Astrocyte (in vitro differentiated cells and primary cell): ENCODE results near the gene PWP1. TPM values are rescaled to one million over a fixed set of nuclear protein-coding genes. Genes with fewer than 3 reads are reported as not detected.
A peak's percentile ranks its signal among the peaks of the same experiment; 100 is the strongest.

Experiments used
- DNase-seq: peaks from one replicate; pipeline ENCODE4 v3.0.0-alpha.2; 2010; ENCODE audit warnings: low read depth
- FAIRE-seq: peaks from 2 replicates; lab custom pipeline; 2011; peaks lifted over from hg19 to GRCh38; lab: Jason Lieb, UNC
- H2AFZ ChIP-seq: 2 replicates; pipeline ENCODE4 v1.6.0; 2012; ENCODE audit warnings: low read depth, low read length, inconsistent platforms
- H3K27ac ChIP-seq: 2 replicates; pipeline ENCODE4 v1.5.1; 2011; ENCODE audit warnings: low read depth, low read length, inconsistent platforms
- H3K27me3 ChIP-seq: 2 replicates; pipeline ENCODE4 v1.6.0; 2011; ENCODE audit warnings: low read length, inconsistent platforms; ENCODE audit not compliant: insufficient read depth
- H3K36me3 ChIP-seq: 2 replicates; pipeline ENCODE4 v1.5.1; 2011; ENCODE audit warnings: low read length, inconsistent platforms; ENCODE audit not compliant: insufficient read depth
- H3K4me1 ChIP-seq: 2 replicates; pipeline ENCODE4 v1.5.1; 2011; ENCODE audit warnings: low read length, inconsistent platforms; ENCODE audit not compliant: insufficient read depth
- H3K4me2 ChIP-seq: 2 replicates; pipeline ENCODE4 v1.6.0; 2012; ENCODE audit warnings: low read length, inconsistent platforms
- H3K4me3 ChIP-seq: 2 replicates; pipeline ENCODE4 v1.5.1; 2011; ENCODE audit warnings: low read depth, mild to moderate bottlenecking, low read length, inconsistent platforms; ENCODE audit not compliant: insufficient read depth
- H3K79me2 ChIP-seq: 2 replicates; pipeline ENCODE4 v1.6.0; 2012; ENCODE audit warnings: mild to moderate bottlenecking, low read length, inconsistent platforms; ENCODE audit not compliant: insufficient read depth
- H3K9ac ChIP-seq: 2 replicates; pipeline ENCODE4 v1.6.0; 2012; ENCODE audit warnings: mild to moderate bottlenecking, low read length, inconsistent platforms
- H3K9me3 ChIP-seq: 2 replicates; pipeline ENCODE4 v1.5.1; 2012; ENCODE audit warnings: low read depth, mild to moderate bottlenecking, low read length, inconsistent platforms; ENCODE audit not compliant: insufficient read depth
- H4K20me1 ChIP-seq: 2 replicates; pipeline ENCODE4 v1.6.0; 2012; ENCODE audit warnings: low read length, inconsistent platforms; ENCODE audit not compliant: insufficient read depth
- H3K27ac Mint-ChIP-seq: one replicate; pipeline ENCODE4 v1.8.0; 2021; ENCODE audit warnings: mild to moderate bottlenecking, mixed read lengths; ENCODE audit not compliant: unreplicated experiment
- H3K27me3 Mint-ChIP-seq: one replicate; pipeline ENCODE4 v1.8.0; 2021; ENCODE audit warnings: low read depth, mixed read lengths; ENCODE audit not compliant: unreplicated experiment
- H3K36me3 Mint-ChIP-seq: one replicate; pipeline ENCODE4 v1.8.0; 2021; ENCODE audit warnings: low read depth, mixed read lengths; ENCODE audit not compliant: unreplicated experiment
- H3K4me1 Mint-ChIP-seq: one replicate; pipeline ENCODE4 v1.8.0; 2021; ENCODE audit warnings: low read depth, mixed read lengths; ENCODE audit not compliant: unreplicated experiment
- H3K4me3 Mint-ChIP-seq: one replicate; pipeline ENCODE4 v1.8.0; 2021; ENCODE audit warnings: mild to moderate bottlenecking, moderate library complexity, mixed read lengths; ENCODE audit not compliant: unreplicated experiment
- H3K9me3 Mint-ChIP-seq: one replicate; pipeline ENCODE4 v1.8.0; 2021; ENCODE audit warnings: mild to moderate bottlenecking, mixed read lengths; ENCODE audit not compliant: unreplicated experiment
- EZH2 ChIP-seq: IDR thresholded peaks from 2 replicates; pipeline ENCODE4 v1.6.1; 2012; ENCODE audit warnings: mild to moderate bottlenecking, low read length, inconsistent platforms; ENCODE audit not compliant: insufficient read depth
- total RNA-seq: library from RNA; stranded (reverse); gene quantifications from 2 replicates; pipeline ENCODE4 v1.2.1, GENCODE V29; 2021
- TF ChIP-seq, protein P1 (sequence below): IDR thresholded peaks from 2 replicates; pipeline ENCODE4 v1.5.1; 2011; ENCODE audit warnings: low read depth, mild to moderate bottlenecking, inconsistent platforms, low read length, moderate library complexity; ENCODE audit not compliant: insufficient read depth

PWP1 gene
- total RNA-seq, 1 donor from 2014 or later = 67.2 TPM

DNA sequence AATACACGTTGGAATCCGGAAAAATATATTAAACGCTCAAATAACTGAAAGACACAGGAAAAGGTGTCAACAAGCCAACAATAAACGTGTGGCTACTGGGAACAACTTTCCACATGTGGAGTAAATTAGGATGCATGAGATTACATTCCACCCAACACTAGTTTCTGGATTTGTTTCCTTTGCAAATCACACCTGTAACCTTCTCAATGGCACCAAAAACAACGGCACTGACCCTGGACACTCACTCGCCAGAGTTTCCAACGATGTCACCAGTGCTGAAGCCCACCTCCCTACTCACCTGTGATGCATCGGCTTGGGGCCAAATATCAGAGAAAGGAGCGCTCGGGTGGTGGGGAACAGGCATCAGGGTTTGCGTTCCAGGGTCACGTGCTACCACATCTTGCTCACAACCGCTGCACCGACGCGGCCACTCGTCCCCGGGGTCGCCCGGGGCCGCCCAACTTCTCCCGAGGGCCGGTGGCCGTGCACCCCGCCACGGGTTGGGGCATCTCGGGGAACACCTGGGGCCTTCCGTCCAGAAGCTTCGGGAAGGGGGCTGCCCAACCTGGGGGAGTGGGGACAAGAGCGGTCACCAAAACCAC is 74.7 kb downstream of the PWP1 start:
- Histone ChIP-seq H3K27me3 (no peaks in the 10 kb centered on the region), H3K79me2 (peaks cover 49% of the 10 kb centered on the region)
- FAIRE-seq = no peak

DNA sequence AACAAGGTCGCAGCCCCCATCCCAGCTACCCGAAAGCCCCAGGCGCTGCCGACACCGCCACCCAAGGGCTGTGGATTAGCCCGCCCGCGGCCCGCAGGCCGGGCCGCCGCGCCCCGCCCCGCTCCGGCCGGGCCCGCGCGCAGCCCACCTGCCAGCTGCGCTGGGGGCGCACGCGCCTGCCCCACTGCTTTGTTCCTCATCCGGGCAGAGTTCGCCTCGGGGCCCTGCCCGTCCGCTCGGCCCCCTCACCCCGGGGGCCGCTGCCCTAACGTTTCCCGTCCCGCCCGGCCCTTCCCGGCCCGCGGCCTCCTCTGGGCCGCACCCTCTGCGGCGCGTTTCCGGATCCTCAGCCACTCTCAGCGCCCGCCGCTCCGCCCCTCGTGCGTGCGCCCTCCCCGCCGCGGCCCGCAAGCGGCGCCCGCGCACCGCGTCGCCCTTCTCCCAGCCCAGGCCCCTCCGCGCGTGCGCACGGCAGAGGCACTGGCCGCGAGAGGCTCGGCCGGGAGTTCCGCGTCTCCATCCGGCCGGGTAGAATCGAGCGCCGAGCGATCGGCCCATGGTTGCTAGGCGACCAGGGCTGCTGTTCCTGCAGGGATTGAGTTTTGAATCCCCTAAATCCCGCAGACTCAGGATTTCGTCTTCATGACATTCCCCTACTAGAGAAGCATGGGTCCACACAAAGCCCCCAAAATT is 75.4 kb downstream of the PWP1 start, which contains the start of gene PRDM4:
Gene PRDM4 (minus strand): TSS at position 329 of the 693 bp plus-strand sequence. CDS start 622 bp downstream, outside the sequence.
- TF ChIP-seq, protein P1, sequence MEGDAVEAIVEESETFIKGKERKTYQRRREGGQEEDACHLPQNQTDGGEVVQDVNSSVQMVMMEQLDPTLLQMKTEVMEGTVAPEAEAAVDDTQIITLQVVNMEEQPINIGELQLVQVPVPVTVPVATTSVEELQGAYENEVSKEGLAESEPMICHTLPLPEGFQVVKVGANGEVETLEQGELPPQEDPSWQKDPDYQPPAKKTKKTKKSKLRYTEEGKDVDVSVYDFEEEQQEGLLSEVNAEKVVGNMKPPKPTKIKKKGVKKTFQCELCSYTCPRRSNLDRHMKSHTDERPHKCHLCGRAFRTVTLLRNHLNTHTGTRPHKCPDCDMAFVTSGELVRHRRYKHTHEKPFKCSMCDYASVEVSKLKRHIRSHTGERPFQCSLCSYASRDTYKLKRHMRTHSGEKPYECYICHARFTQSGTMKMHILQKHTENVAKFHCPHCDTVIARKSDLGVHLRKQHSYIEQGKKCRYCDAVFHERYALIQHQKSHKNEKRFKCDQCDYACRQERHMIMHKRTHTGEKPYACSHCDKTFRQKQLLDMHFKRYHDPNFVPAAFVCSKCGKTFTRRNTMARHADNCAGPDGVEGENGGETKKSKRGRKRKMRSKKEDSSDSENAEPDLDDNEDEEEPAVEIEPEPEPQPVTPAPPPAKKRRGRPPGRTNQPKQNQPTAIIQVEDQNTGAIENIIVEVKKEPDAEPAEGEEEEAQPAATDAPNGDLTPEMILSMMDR = no peak
- TF ChIP-seq EZH2 = no peak
- peaks cover 32% of the 10 kb centered on the region for H4K20me1 ChIP-seq
- peaks cover 24% of the 10 kb centered on the region for H3K4me1 ChIP-seq
- peaks cover 2% of the 10 kb centered on the region for H3K36me3 Mint-ChIP-seq
- peaks cover 15% of the 10 kb centered on the region for H3K36me3 ChIP-seq
- H3K27me3 ChIP-seq = peaks cover under 1% of the 10 kb centered on the region
- peak within 1 kb of the TSS; percentile 90 for H3K4me3 Mint-ChIP-seq
- H3K4me3 ChIP-seq = peak within 1 kb of the TSS; percentile 88
- H3K9me3 ChIP-seq = no peaks in the 10 kb centered on the region
- peak within 1 kb of the TSS; percentile 94 for H3K4me2 ChIP-seq
- H2AFZ ChIP-seq = peak within 1 kb of the TSS; percentile 91
- H3K9ac ChIP-seq = peak within 1 kb of the TSS; percentile 87
- peaks cover 48% of the 10 kb centered on the region for H3K79me2 ChIP-seq
- H3K27ac Mint-ChIP-seq = peak within 1 kb of the TSS; percentile 83
- H3K9me3 Mint-ChIP-seq = no peaks in the 10 kb centered on the region
- peak within 1 kb of the TSS; percentile 81 for H3K27ac ChIP-seq
- H3K27me3 Mint-ChIP-seq = peaks cover 3% of the 10 kb centered on the region
- FAIRE-seq = no peak
- DNase-seq = peak; percentile 83
- peaks cover 6% of the 10 kb centered on the region for H3K4me1 Mint-ChIP-seq

More for the DNA sequence above, 74.7 kb downstream of the PWP1 start:
- DNase-seq = no peak
- H3K27ac ChIP-seq = peak overlapping the region; percentile 81
- peak overlapping the region; percentile 87 for H3K9ac ChIP-seq
- peak overlapping the region; percentile 88 for H3K4me3 ChIP-seq
- H3K4me2 ChIP-seq = peak overlapping the region; percentile 94
- TF ChIP-seq, protein P1 = no peak
- TF ChIP-seq EZH2 = no peak
- peaks cover 2% of the 10 kb centered on the region for H3K36me3 Mint-ChIP-seq
- peaks cover 18% of the 10 kb centered on the region for H3K36me3 ChIP-seq
- peak overlapping the region; percentile 90 for H3K4me3 Mint-ChIP-seq
- peaks cover 6% of the 10 kb centered on the region for H3K4me1 Mint-ChIP-seq
- H3K9me3 Mint-ChIP-seq = no peaks in the 10 kb centered on the region
- peaks cover 32% of the 10 kb centered on the region for H4K20me1 ChIP-seq
- H3K27me3 Mint-ChIP-seq = peaks cover 1% of the 10 kb centered on the region
- peaks cover 24% of the 10 kb centered on the region for H3K4me1 ChIP-seq
- H3K9me3 ChIP-seq = no peaks in the 10 kb centered on the region
- H3K27ac Mint-ChIP-seq = peak overlapping the region; percentile 83
- peak overlapping the region; percentile 59 for H2AFZ ChIP-seq
